Brain microvascular endothelial cell (primary cell): ENCODE results near the gene ZNF132.
A peak's percentile ranks its signal among the peaks of the same experiment; 100 is the strongest.

Experiments
- DNase-seq: peaks from one replicate; pipeline ENCODE4 v3.0.0-alpha.2; 2020
- H3K27ac ChIP-seq: fragments of 250-450 bp; sonication (Bioruptor Pico); 2 replicates; pipeline ENCODE4 v1.5.1; 2020; ENCODE audit warnings: mild to moderate bottlenecking, moderate library complexity
- H3K27me3 ChIP-seq: fragments of 250-450 bp; sonication (Bioruptor Pico); replicated peaks from 2 replicates; pipeline ENCODE4 v1.5.1; 2020; ENCODE audit warnings: mild to moderate bottlenecking
- H3K36me3 ChIP-seq: fragments of 250-450 bp; sonication (Bioruptor Pico); replicated peaks from 2 replicates; pipeline ENCODE4 v1.5.1; 2020; ENCODE audit warnings: mild to moderate bottlenecking
- H3K4me3 ChIP-seq: 2 replicates; pipeline ENCODE4 v1.5.1; 2011; ENCODE audit warnings: low read depth, mild to moderate bottlenecking, control low read depth, low read length, moderate library complexity
- CTCF ChIP-seq: IDR thresholded peaks from 2 replicates; pipeline ENCODE4 v1.5.1; 2011; ENCODE audit warnings: low read depth, mild to moderate bottlenecking, moderate library complexity, low read length, control low read depth, inconsistent platforms; ENCODE audit errors: missing control alignments
- in situ Hi-C: cut with HindIII; loops from 2 replicates; pipeline ENCODE4 v1.10.0; 2017; ENCODE audit warnings: low sequenced_read_pairs, low pct_ligation_motif_present

Gene ZNF132

GRCh38 chr19:58401840-58402421 is 38.0 kb downstream of the ZNF132 start:
- TF ChIP-seq CTCF = no peak
- Histone ChIP-seq H3K4me3 (peak overlapping the region; percentile 75), H3K36me3 (no peaks in the 10 kb centered on the region), H3K27me3 (no peaks in the 10 kb centered on the region), H3K27ac (no peak overlapping the region)
- in situ Hi-C loops = no loop called here
- DNase-seq = no peak

GRCh38 chr19:58400916-58401839 is 38.8 kb downstream of the ZNF132 start:
- Histone ChIP-seq H3K4me3 (peak overlapping the region; percentile 75), H3K27me3 (no peaks in the 10 kb centered on the region), H3K36me3 (no peaks in the 10 kb centered on the region), H3K27ac (peak overlapping the region; percentile 36)
- no peak for TF ChIP-seq CTCF
- in situ Hi-C loops = no loop called here
- DNase-seq = peak; percentile 99

GRCh38 chr19:58400316-58400915 is 39.5 kb downstream of the ZNF132 start:
- no peak for DNase-seq
- Histone ChIP-seq H3K36me3 (peaks cover 1% of the 10 kb centered on the region), H3K4me3 (peak overlapping the region; percentile 60), H3K27ac (no peak overlapping the region), H3K27me3 (no peaks in the 10 kb centered on the region)
- in situ Hi-C loops = no loop called here
- TF ChIP-seq CTCF = no peak

DNA sequence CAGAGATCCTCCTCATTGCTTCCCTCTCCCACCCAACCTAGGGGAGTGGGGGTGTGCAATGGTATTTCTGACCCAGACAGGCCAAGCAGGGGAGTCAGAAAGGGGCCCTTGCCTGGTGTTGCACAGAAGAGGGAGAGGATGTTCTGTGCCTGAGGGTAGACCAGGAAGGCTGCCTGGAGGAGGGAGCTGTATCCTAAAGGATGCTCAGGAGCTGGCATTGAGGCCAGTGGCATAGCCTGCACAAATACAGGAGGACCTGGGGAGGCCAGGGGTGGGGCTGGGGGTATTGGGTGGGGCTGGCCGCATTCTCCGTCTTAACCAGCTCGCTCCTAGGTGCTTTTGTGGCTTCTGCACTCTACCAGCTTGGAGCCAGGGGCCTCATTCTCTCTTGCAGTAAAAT is 40.0 kb downstream of the ZNF132 start:
- H3K4me3 ChIP-seq = no peak overlapping the region
- no peak for DNase-seq
- in situ Hi-C loops = no loop called here
- H3K27ac ChIP-seq = no peak overlapping the region
- H3K36me3 ChIP-seq = peaks cover 6% of the 10 kb centered on the region
- H3K27me3 ChIP-seq = no peaks in the 10 kb centered on the region
- TF ChIP-seq CTCF = no peak

DNA sequence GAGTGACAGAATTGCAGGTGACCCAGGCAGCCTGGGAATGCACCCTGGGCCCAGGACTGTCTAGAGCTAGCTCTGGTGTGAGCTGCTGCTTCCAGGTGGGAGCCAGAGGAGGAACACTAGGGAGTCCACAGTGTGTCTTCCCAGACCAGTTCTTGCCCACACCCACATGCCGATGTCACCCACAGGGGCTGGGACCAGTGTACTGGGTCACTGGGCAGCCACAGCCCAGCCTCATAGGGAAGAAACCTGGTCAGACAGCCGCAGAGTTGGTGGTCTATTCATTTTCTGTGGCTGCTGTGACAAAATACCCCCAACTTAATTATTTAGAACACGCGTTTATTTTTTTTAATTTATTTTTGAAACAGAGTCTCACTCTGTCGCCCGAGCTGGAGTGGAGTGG is 41.4 kb downstream of the ZNF132 start:
- in situ Hi-C loops = no loop called here
- peaks cover 19% of the 10 kb centered on the region for H3K36me3 ChIP-seq
- no peak for TF ChIP-seq CTCF
- no peak overlapping the region for H3K4me3 ChIP-seq
- H3K27ac ChIP-seq = no peak overlapping the region
- no peak for DNase-seq
- H3K27me3 ChIP-seq = no peaks in the 10 kb centered on the region
